Measurements from ENCODE around the gene WDR86. TPM values are rescaled to one million over a fixed set of nuclear protein-coding genes. Genes with fewer than 3 reads are reported as not detected.

WDR86 gene
- total and polyA plus RNA-seq, 2 of the 4 experiments (the other 2 are of a cell fraction): not detected

- H2AK5ac ChIP-seq (ENCODE audit: low read depth, low read length): no peak overlapping the region
- no peak overlapping the region for H3K56ac ChIP-seq (ENCODE audit: extremely low read depth, insufficient read depth, low read length)
- no peak overlapping the region for H3K4ac ChIP-seq (ENCODE audit: low read depth, low read length)
- intact Hi-C loops (cut with micrococcal nuclease) (no loop called here), dilution Hi-C loops (cut with HindIII; ENCODE audit: low sequenced_read_pairs, unreplicated experiment) (no loop called here), in situ Hi-C loops (cut with MboI; ENCODE audit: low sequenced_read_pairs) (loop anchor here (25.0 kb wide), 1 partner anchor 306 kb away; no protein-coding TSS in a partner anchor)
- no TSS peak for BruUV-seq (replicated peaks)
- H3K27me3 ChIP-seq (ENCODE audit: control insufficient read depth, insufficient read depth, low read length): no peaks in the 10 kb centered on the region
- CTCF ChIA-PET: no interaction called here
- WGBS, 2 experiments (ENCODE audit: extremely low coverage in 2 of 2, insufficient read length in 1 of 2): 62% methylated on average over 2 of the region's 4 CpGs; no CpG with 5 or more reads in 1 of the 2 experiments
- H2AK9ac ChIP-seq (replicated peaks; ENCODE audit: low read depth, low read length, poor library complexity): no peak overlapping the region
- no peak for DNase-seq
- POLR2A ChIA-PET (ENCODE audit: unreplicated experiment): no interaction called here
- H3K4me2 ChIP-seq (ENCODE audit: low read depth, low read length): no peak overlapping the region
- no peaks in the 10 kb centered on the region for H3K36me3 ChIP-seq (ENCODE audit: control insufficient read depth, insufficient read depth, low read length)
- H3K27ac ChIP-seq (ENCODE audit: insufficient read depth, low read length): no peak overlapping the region
- no peak overlapping the region for H2BK15ac ChIP-seq (ENCODE audit: low read depth, low read length)
- no peak overlapping the region for H3K14ac ChIP-seq (replicated peaks; ENCODE audit: low read depth, low read length)
- H3K18ac ChIP-seq (ENCODE audit: low read depth, low read length): no peak overlapping the region
- no peak overlapping the region for H2BK120ac ChIP-seq (ENCODE audit: low read depth, low read length)
- no peak for TF ChIP-seq MXI1 (IDR thresholded peaks at IDR 0.05; ENCODE audit: borderline replicate concordance, low read depth, low read length)
- TF ChIP-seq CEBPB (IDR thresholded peaks at IDR 0.05; ENCODE audit: low read depth, low read length): no peak
- no peaks in the 10 kb centered on the region for H3K9me3 ChIP-seq (ENCODE audit: control insufficient read depth, insufficient read depth, low read length)
- no peak overlapping the region for H3K4me3 ChIP-seq (ENCODE audit: insufficient read depth, low read depth, low read length)
- H3K9me1 ChIP-seq (ENCODE audit: insufficient read depth, low read length): peaks cover 10% of the 10 kb centered on the region
- ATAC-seq (ENCODE audit: low read depth): no peak
- peaks cover 0 to 4% of the 10 kb centered on the region in 2 experiments; a peak in 1 of 4 replicates for H3K79me1 ChIP-seq (ENCODE audit: low read depth in 1 of 2, low read length in 2 of 2)
- no peak overlapping the region for H3K9ac ChIP-seq (ENCODE audit: low read depth, low read length)
- no peak overlapping the region for H4K91ac ChIP-seq (ENCODE audit: insufficient read depth, low read depth, low read length)
- no peak overlapping the region for H2AFZ ChIP-seq (replicated peaks; ENCODE audit: low read length, poor library complexity)
- H2BK5ac ChIP-seq (ENCODE audit: low read depth, low read length, poor library complexity, severe bottlenecking): no peak overlapping the region
- H4K8ac ChIP-seq (ENCODE audit: low read depth in 2 of 2, low read length in 2 of 2): no peak overlapping the region
- no peaks in the 10 kb centered on the region for H4K20me1 ChIP-seq (ENCODE audit: insufficient read depth, low read length)
- peaks cover 14% of the 10 kb centered on the region for H3K4me1 ChIP-seq (ENCODE audit: control insufficient read depth, insufficient read depth, low read length)
- no peak overlapping the region for H2BK20ac ChIP-seq (ENCODE audit: low read depth, low read length)
- H3K23ac ChIP-seq (ENCODE audit: low read depth, low read length): no peak overlapping the region
- no peak overlapping the region for H4K5ac ChIP-seq (ENCODE audit: low read depth, low read length)
Measured at GRCh38 chr7:151456782-151457181, 46.9 kb upstream of the WDR86 start.
